A673 (cell line): Measurements from ENCODE around the gene GAMT. TPM values are rescaled to one million over a fixed set of nuclear protein-coding genes. Genes with fewer than 3 reads are reported as not detected.

Experiments
- BruUV-seq: library from RNA; stranded (reverse); fragments of 400-500 nt; replicated peaks from 2 replicates; lab custom pipeline; 2021; lab: Mats Ljungman, UMichigan
- CTCF ChIA-PET: fragments of 300-600 bp; sonication (Branson Sonifier 250); formaldehyde crosslinking; loops from one replicate; lab custom pipeline; 2022; ENCODE audit warnings: antibody characterized with exemption; lab: Charles Lee
- POLR2A ChIA-PET: fragments of 300-600 bp; sonication (Branson Sonifier 250); formaldehyde crosslinking; loops from one replicate; lab custom pipeline; 2022; ENCODE audit warnings: antibody characterized with exemption; ENCODE audit not compliant: low non-redundant PET; lab: Charles Lee
- DNase-seq: peaks from one replicate; pipeline ENCODE4 v3.0.0-alpha.2; 2015; ENCODE audit warnings: low spot score
- H3K27ac ChIP-seq: fragments of 200-600 bp; sonication (generic); 2 replicates; pipeline ENCODE4 v1.5.1; 2016; ENCODE audit warnings: mixed run types, low read depth, mild to moderate bottlenecking, mixed read lengths, antibody characterized with exemption, low read length; ENCODE audit not compliant: poor library complexity, severe bottlenecking
- H3K27me3 ChIP-seq: fragments of 200-600 bp; sonication (generic); replicated peaks from 2 replicates; pipeline ENCODE4 v1.6.1; 2017; ENCODE audit warnings: mixed run types, low read depth, mild to moderate bottlenecking, mixed read lengths, antibody characterized with exemption, low read length; ENCODE audit not compliant: insufficient read depth, poor library complexity
- H3K36me3 ChIP-seq: fragments of 200-600 bp; sonication (generic); 2 replicates; pipeline ENCODE4 v1.6.1; 2016; ENCODE audit warnings: mixed run types, mild to moderate bottlenecking, mixed read lengths, antibody characterized with exemption, low read length; ENCODE audit not compliant: insufficient read depth, poor library complexity, severe bottlenecking
- H3K4me1 ChIP-seq: fragments of 200-600 bp; sonication (generic); 2 replicates; pipeline ENCODE4 v1.6.1; 2017; ENCODE audit warnings: mixed run types, mild to moderate bottlenecking, mixed read lengths, antibody characterized with exemption, low read length; ENCODE audit not compliant: insufficient read depth, poor library complexity, severe bottlenecking
- H3K4me3 ChIP-seq: fragments of 200-600 bp; sonication (generic); 2 replicates; pipeline ENCODE4 v1.5.1; 2016; ENCODE audit warnings: low read depth, mixed run types, mild to moderate bottlenecking, mixed read lengths, low read length; ENCODE audit not compliant: poor library complexity, severe bottlenecking
- H3K9me3 ChIP-seq: fragments of 200-600 bp; sonication (generic); 2 replicates; pipeline ENCODE4 v1.6.1; 2016; ENCODE audit warnings: mixed run types, low read depth, mild to moderate bottlenecking, mixed read lengths, antibody characterized with exemption, low read length; ENCODE audit not compliant: poor library complexity, severe bottlenecking
- EZH2 ChIP-seq: fragments of 200-600 bp; sonication (generic); IDR thresholded peaks from 2 replicates; pipeline ENCODE4 v1.6.1; 2017; ENCODE audit warnings: borderline replicate concordance, low read depth, mild to moderate bottlenecking, mixed read lengths, antibody characterized with exemption, low read length; ENCODE audit not compliant: poor library complexity, severe bottlenecking
- intact Hi-C: fragments of 100-400 bp; cut with micrococcal nuclease; formaldehyde crosslinking; loops from one replicate; pipeline ENCODE4 v1.10.0; 2022; ENCODE audit not compliant: unreplicated experiment
- total RNA-seq: library from RNA; stranded (reverse); gene quantifications from 2 replicates; pipeline ENCODE4 v1.2.3, GENCODE V29; 2021
- TF ChIP-seq, protein P1 (sequence below): fragments of 300-800, 200-600 bp; sonication (generic); conservative IDR thresholded peaks from 2 replicates; pipeline ENCODE4 v1.5.1; 2017; ENCODE audit warnings: low read depth, mild to moderate bottlenecking, antibody characterized with exemption, low read length, moderate library complexity, mixed read lengths

The GAMT gene
- total RNA-seq, 1 experiment from 2014 or later = 18.8 TPM

- Histone ChIP-seq H3K36me3 (peaks cover 66% of the 10 kb centered on the region), H3K4me1 (peaks cover 6% of the 10 kb centered on the region), H3K27ac (peak overlapping the region; percentile 37), H3K27me3 (no peaks in the 10 kb centered on the region), H3K9me3 (no peaks in the 10 kb centered on the region), H3K4me3 (no peak overlapping the region)
- no TSS peak for BruUV-seq
- intact Hi-C loops = no loop called here
- POLR2A ChIA-PET = no interaction called here
- CTCF ChIA-PET = no interaction called here
- TF ChIP-seq, protein P1, sequence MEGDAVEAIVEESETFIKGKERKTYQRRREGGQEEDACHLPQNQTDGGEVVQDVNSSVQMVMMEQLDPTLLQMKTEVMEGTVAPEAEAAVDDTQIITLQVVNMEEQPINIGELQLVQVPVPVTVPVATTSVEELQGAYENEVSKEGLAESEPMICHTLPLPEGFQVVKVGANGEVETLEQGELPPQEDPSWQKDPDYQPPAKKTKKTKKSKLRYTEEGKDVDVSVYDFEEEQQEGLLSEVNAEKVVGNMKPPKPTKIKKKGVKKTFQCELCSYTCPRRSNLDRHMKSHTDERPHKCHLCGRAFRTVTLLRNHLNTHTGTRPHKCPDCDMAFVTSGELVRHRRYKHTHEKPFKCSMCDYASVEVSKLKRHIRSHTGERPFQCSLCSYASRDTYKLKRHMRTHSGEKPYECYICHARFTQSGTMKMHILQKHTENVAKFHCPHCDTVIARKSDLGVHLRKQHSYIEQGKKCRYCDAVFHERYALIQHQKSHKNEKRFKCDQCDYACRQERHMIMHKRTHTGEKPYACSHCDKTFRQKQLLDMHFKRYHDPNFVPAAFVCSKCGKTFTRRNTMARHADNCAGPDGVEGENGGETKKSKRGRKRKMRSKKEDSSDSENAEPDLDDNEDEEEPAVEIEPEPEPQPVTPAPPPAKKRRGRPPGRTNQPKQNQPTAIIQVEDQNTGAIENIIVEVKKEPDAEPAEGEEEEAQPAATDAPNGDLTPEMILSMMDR = no peak
- TF ChIP-seq EZH2 = no peak
- no peak for DNase-seq
Observed at GRCh38 chr19:1366899-1367870, 34.2 kb downstream of the GAMT start.

- Histone ChIP-seq H3K9me3 (no peaks in the 10 kb centered on the region), H3K4me1 (peaks cover 15% of the 10 kb centered on the region), H3K27ac (no peak overlapping the region), H3K27me3 (no peaks in the 10 kb centered on the region), H3K4me3 (no peak overlapping the region), H3K36me3 (peaks cover 63% of the 10 kb centered on the region)
- no TSS peak for BruUV-seq
- ChIA-PET POLR2A (no interaction called here), CTCF (no interaction called here)
- DNase-seq = no peak
- intact Hi-C loops = no loop called here
- TF ChIP-seq, protein P1 = no peak
- TF ChIP-seq EZH2 = no peak
Observed at GRCh38 chr19:1366296-1366695, 35.0 kb downstream of the GAMT start.

DNA sequence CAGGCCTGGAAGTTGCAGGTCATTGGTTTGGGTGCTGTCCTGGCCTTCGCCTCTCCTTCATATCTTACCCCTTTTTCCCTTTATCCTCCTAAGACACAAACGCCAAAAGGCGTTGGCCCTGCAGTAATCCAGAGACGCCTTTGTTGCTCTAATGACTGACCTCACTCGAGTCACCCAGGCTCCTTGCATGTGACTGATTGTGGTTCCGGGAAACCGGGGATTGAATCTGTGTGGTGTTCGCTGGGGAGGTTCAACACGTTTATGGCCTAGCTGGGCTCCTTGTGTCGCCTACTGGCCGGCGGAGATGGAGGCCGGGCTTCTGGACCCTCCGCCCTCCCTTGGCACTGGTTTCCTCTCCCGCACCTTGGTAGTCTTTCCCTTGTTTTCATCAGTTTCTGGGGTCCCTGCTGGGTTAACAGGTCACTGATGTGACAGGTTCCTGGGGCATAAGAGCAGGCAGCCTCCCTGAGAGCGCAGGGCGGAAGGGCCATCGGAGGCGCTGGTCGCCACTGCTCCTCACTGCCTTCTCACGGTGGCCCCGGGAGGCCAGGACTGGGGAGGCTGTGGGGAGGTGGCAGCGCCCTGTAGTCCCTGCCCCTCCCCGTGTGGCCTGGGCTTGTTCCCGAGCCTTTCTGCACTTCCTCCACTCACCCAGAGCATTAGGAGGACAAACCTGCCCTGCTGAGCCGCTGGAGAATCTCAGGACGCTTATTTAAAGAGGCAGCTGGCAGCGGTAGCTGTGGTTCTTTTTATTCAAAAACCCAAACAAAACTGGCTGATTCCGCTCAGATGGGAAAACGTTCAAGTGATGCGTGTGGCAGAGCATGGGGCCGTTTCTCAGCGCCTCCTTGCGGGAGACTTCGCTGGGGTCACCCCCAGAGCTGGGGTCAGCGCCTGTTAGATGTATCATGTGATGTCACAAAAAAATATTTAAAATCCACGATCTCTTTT lies 35.7 kb downstream of the GAMT start:
- intact Hi-C loops = no loop called here
- H3K4me3 ChIP-seq = no peak overlapping the region
- CTCF ChIA-PET = no interaction called here
- POLR2A ChIA-PET = no interaction called here
- no peak for TF ChIP-seq EZH2
- TF ChIP-seq, protein P1 = no peak
- no peaks in the 10 kb centered on the region for H3K9me3 ChIP-seq
- peaks cover 21% of the 10 kb centered on the region for H3K4me1 ChIP-seq
- BruUV-seq = no TSS peak
- peaks cover 56% of the 10 kb centered on the region for H3K36me3 ChIP-seq
- no peaks in the 10 kb centered on the region for H3K27me3 ChIP-seq
- DNase-seq = no peak
- H3K27ac ChIP-seq = no peak overlapping the region
